Neural progenitor cell (in vitro differentiated cells): Measurements from ENCODE around the gene CMC1. TPM values are rescaled to one million over a fixed set of nuclear protein-coding genes. Genes with fewer than 3 reads are reported as not detected.
A peak's percentile ranks its signal among the peaks of the same experiment; 100 is the strongest.
"Not testable (repeated sequence)": the region's sequence is repeated elsewhere in the genome, so short reads cannot be mapped to it uniquely, and the experiment has no call there.

Experiments
- DNase-seq: peaks from one replicate; pipeline ENCODE4 v3.0.0-alpha.2; 2016; ENCODE audit warnings: low spot score
- H2AFZ ChIP-seq: fragments of 200-600 bp; sonication (generic); replicated peaks from 2 replicates; pipeline ENCODE4 v1.6.1; 2016; ENCODE audit warnings: antibody characterized with exemption
- H3F3A ChIP-seq: fragments of 200-600 bp; sonication (generic); 2 replicates; pipeline ENCODE4 v1.6.1; 2016; ENCODE audit warnings: antibody characterized with exemption, low read depth
- H3K27ac ChIP-seq: fragments of 200-600 bp; sonication (generic); 2 replicates; pipeline ENCODE4 v1.5.1; 2016; ENCODE audit warnings: mild to moderate bottlenecking
- H3K27me3 ChIP-seq: fragments of 200-600 bp; sonication (generic); 2 replicates; pipeline ENCODE4 v1.6.1; 2016; ENCODE audit warnings: mild to moderate bottlenecking, moderate library complexity
- H3K36me3 ChIP-seq: fragments of 200-600 bp; sonication (generic); 2 replicates; pipeline ENCODE4 v1.5.1; 2016
- H3K4me1 ChIP-seq: fragments of 200-600 bp; sonication (generic); 2 replicates; pipeline ENCODE4 v1.6.1; 2016; ENCODE audit warnings: mixed run types
- H3K4me2 ChIP-seq: fragments of 200-600 bp; sonication (generic); 2 replicates; pipeline ENCODE4 v1.6.1; 2016
- H3K4me3 ChIP-seq: fragments of 200-600 bp; sonication (generic); 2 replicates; pipeline ENCODE4 v1.5.1; 2016
- H3K79me2 ChIP-seq: fragments of 200-600 bp; sonication (generic); 2 replicates; pipeline ENCODE4 v1.6.1; 2016; ENCODE audit warnings: low read depth
- H3K9ac ChIP-seq: fragments of 200-600 bp; sonication (generic); 2 replicates; pipeline ENCODE4 v1.6.1; 2016
- H3K9me3 ChIP-seq: fragments of 200-600 bp; sonication (generic); 2 replicates; pipeline ENCODE4 v1.5.1; 2016; ENCODE audit warnings: low read depth
- H4K20me1 ChIP-seq: fragments of 200-600 bp; sonication (generic); 2 replicates; pipeline ENCODE4 v1.6.1; 2016; ENCODE audit warnings: low read depth
- H3K27ac Mint-ChIP-seq: 3 replicates; pipeline ENCODE4 v1.8.0; 2021; ENCODE audit warnings: mixed read lengths
- H3K27me3 Mint-ChIP-seq: 2 replicates; pipeline ENCODE4 v1.8.0; 2022; ENCODE audit warnings: low read depth, mild to moderate bottlenecking, inconsistent platforms, moderate library complexity, mixed read lengths; ENCODE audit not compliant: insufficient read depth
- H3K36me3 Mint-ChIP-seq: 3 replicates; pipeline ENCODE4 v1.8.0; 2021; ENCODE audit warnings: mixed read lengths
- H3K4me1 Mint-ChIP-seq: 3 replicates; pipeline ENCODE4 v1.8.0; 2021; ENCODE audit warnings: mixed read lengths
- H3K4me3 Mint-ChIP-seq: 3 replicates; pipeline ENCODE4 v1.8.0; 2021; ENCODE audit warnings: mild to moderate bottlenecking, moderate library complexity, mixed read lengths
- H3K9me3 Mint-ChIP-seq: 3 replicates; pipeline ENCODE4 v1.8.0; 2020; ENCODE audit warnings: mixed read lengths
- CTCF ChIP-seq: fragments of 200-600 bp; sonication (generic); IDR thresholded peaks from 2 replicates; pipeline ENCODE4 v1.5.1; 2017; ENCODE audit warnings: antibody characterized with exemption, mild to moderate bottlenecking
- EZH2 ChIP-seq: fragments of 200-600 bp; sonication (generic); IDR thresholded peaks from 2 replicates; pipeline ENCODE4 v1.6.1; 2017; ENCODE audit warnings: antibody characterized with exemption, mild to moderate bottlenecking, moderate library complexity
- EZH2phosphoT487 ChIP-seq: fragments of 200-600 bp; sonication (generic); IDR thresholded peaks from 2 replicates; pipeline ENCODE4 v1.6.1; 2017; ENCODE audit warnings: antibody characterized with exemption
- total RNA-seq: library from RNA; depleted of rRNA; stranded (reverse); fragments of >200 nt; gene quantifications from 2 replicates; pipeline ENCODE4 v1.2.3, GENCODE V29; 2015; ENCODE audit warnings: low replicate concordance

Gene CMC1
- total RNA-seq, 1 donor from 2014 or later = 13.0 TPM

GRCh38 chr3:28265641-28266040 is 24.2 kb downstream of the CMC1 start:
- peaks cover 6% of the 10 kb centered on the region for H4K20me1 ChIP-seq
- H3K79me2 ChIP-seq = peaks cover 19% of the 10 kb centered on the region
- no peaks in the 10 kb centered on the region for H3F3A ChIP-seq
- H3K4me1 ChIP-seq = no peaks in the 10 kb centered on the region
- no peaks in the 10 kb centered on the region for H3K27me3 ChIP-seq
- Mint-ChIP-seq H3K9me3 (peaks cover 4% of the 10 kb centered on the region), H3K27me3 (no peaks in the 10 kb centered on the region), H3K4me1 (no peaks in the 10 kb centered on the region), H3K4me3 (no peak overlapping the region), H3K27ac (no peak overlapping the region), H3K36me3 (peaks cover 10% of the 10 kb centered on the region)
- no peak overlapping the region for H3K4me3 ChIP-seq
- no peak overlapping the region for H3K27ac ChIP-seq
- H2AFZ ChIP-seq = no peak overlapping the region
- H3K9me3 ChIP-seq = no peaks in the 10 kb centered on the region
- no peak overlapping the region for H3K4me2 ChIP-seq
- no peaks in the 10 kb centered on the region for H3K36me3 ChIP-seq
- TF ChIP-seq EZH2phosphoT487 = no peak
- TF ChIP-seq EZH2 = no peak
- no peak for TF ChIP-seq CTCF
- no peak for DNase-seq
- no peak overlapping the region for H3K9ac ChIP-seq

- Histone ChIP-seq H4K20me1 (no peaks in the 10 kb centered on the region), H3K9ac (no peak overlapping the region), H3K79me2 (peaks cover 3% of the 10 kb centered on the region), H3K4me3 (no peak overlapping the region), H3F3A (no peaks in the 10 kb centered on the region), H3K9me3 (peaks cover 6% of the 10 kb centered on the region), H2AFZ (no peak overlapping the region), H3K4me1 (no peaks in the 10 kb centered on the region), H3K27me3 (no peaks in the 10 kb centered on the region), H3K27ac (no peak overlapping the region), H3K36me3 (peaks cover 1% of the 10 kb centered on the region), H3K4me2 (no peak overlapping the region)
- no peak for DNase-seq
- peaks cover 27% of the 10 kb centered on the region for H3K36me3 Mint-ChIP-seq
- no peaks in the 10 kb centered on the region for H3K4me1 Mint-ChIP-seq
- H3K4me3 Mint-ChIP-seq = no peak overlapping the region
- H3K27me3 Mint-ChIP-seq = no peaks in the 10 kb centered on the region
- H3K27ac Mint-ChIP-seq = no peak overlapping the region
- H3K9me3 Mint-ChIP-seq = peaks cover 20% of the 10 kb centered on the region
- TF ChIP-seq CTCF (no peak), EZH2 (no peak), EZH2phosphoT487 (no peak)
These were observed 26.8 kb downstream of the CMC1 start for GRCh38 chr3:28267984-28268849.

- Histone ChIP-seq H3F3A (no peaks in the 10 kb centered on the region), H3K27me3 (no peaks in the 10 kb centered on the region), H3K79me2 (peaks cover 8% of the 10 kb centered on the region), H3K4me1 (no peaks in the 10 kb centered on the region), H3K9me3 (peaks cover 7% of the 10 kb centered on the region), H3K4me3 (no peak overlapping the region), H3K4me2 (no peak overlapping the region), H3K27ac (no peak overlapping the region), H4K20me1 (no peaks in the 10 kb centered on the region), H3K9ac (no peak overlapping the region), H3K36me3 (peaks cover 7% of the 10 kb centered on the region), H2AFZ (no peak overlapping the region)
- TF ChIP-seq EZH2 = no peak
- TF ChIP-seq CTCF = peak; percentile 35
- TF ChIP-seq EZH2phosphoT487 = no peak
- no peak for DNase-seq
- Mint-ChIP-seq H3K36me3 (peaks cover 34% of the 10 kb centered on the region), H3K27me3 (no peaks in the 10 kb centered on the region), H3K27ac (no peak overlapping the region), H3K4me3 (no peak overlapping the region), H3K9me3 (peaks cover 28% of the 10 kb centered on the region), H3K4me1 (no peaks in the 10 kb centered on the region)
These were observed 27.6 kb downstream of the CMC1 start for GRCh38 chr3:28268989-28269388.

- H4K20me1 ChIP-seq, H3K9me3 ChIP-seq, H3K4me1 Mint-ChIP-seq, H3K9ac ChIP-seq, H3K36me3 ChIP-seq, H2AFZ ChIP-seq, DNase-seq, H3K27ac ChIP-seq, H3F3A ChIP-seq, H3K4me1 ChIP-seq, H3K27ac Mint-ChIP-seq, H3K27me3 Mint-ChIP-seq, H3K4me3 ChIP-seq, H3K27me3 ChIP-seq, H3K79me2 ChIP-seq, H3K4me2 ChIP-seq, H3K4me3 Mint-ChIP-seq: not testable (repeated sequence)
- Mint-ChIP-seq H3K9me3 (peaks cover 33% of the 10 kb centered on the region), H3K36me3 (peaks cover 38% of the 10 kb centered on the region)
These were observed 28.5 kb downstream of the CMC1 start for GRCh38 chr3:28269884-28270283.
